GM12864 (cell line): ENCODE results near the gene APLNR.

Experiments
- DNase-seq: peaks from one replicate; pipeline ENCODE4 v3.0.0-alpha.2; 2011; ENCODE audit warnings: low read depth
- H3K4me3 ChIP-seq: 2 replicates; pipeline ENCODE4 v1.5.1; 2011; ENCODE audit warnings: mild to moderate bottlenecking, low read depth, low read length, control low read depth
- CTCF ChIP-seq: IDR thresholded peaks from 2 replicates; pipeline ENCODE4 v1.5.1; 2011; ENCODE audit warnings: low read depth, mild to moderate bottlenecking, moderate library complexity, low read length, control low read depth, inconsistent platforms; ENCODE audit errors: missing control alignments

Gene APLNR

GRCh38 chr11:57276169-57276970 lies 39.3 kb upstream of the APLNR start:
- no peak overlapping the region for H3K4me3 ChIP-seq
- DNase-seq, result no peak
- no peak for TF ChIP-seq CTCF

GRCh38 chr11:57275582-57275981 lies 38.5 kb upstream of the APLNR start:
- DNase-seq, result no peak
- no peak for TF ChIP-seq CTCF
- H3K4me3 ChIP-seq, result no peak overlapping the region

GRCh38 chr11:57274904-57275498 lies 38.0 kb upstream of the APLNR start:
- DNase-seq, result no peak
- TF ChIP-seq CTCF, result no peak
- no peak overlapping the region for H3K4me3 ChIP-seq

- no peak for DNase-seq
- no peak overlapping the region for H3K4me3 ChIP-seq
- no peak for TF ChIP-seq CTCF
These were observed 36.5 kb upstream of the APLNR start for GRCh38 chr11:57273448-57274058.

GRCh38 chr11:57269571-57270021 lies 32.5 kb upstream of the APLNR start:
- no peak for DNase-seq
- no peak overlapping the region for H3K4me3 ChIP-seq
- no peak for TF ChIP-seq CTCF

- no peak for DNase-seq
- no peak overlapping the region for H3K4me3 ChIP-seq
- no peak for TF ChIP-seq CTCF
These were observed 29.1 kb upstream of the APLNR start for GRCh38 chr11:57266157-57266556.
